Measurements from ENCODE around the gene OMA1.
"Not testable (repeated sequence)": the region's sequence is repeated elsewhere in the genome, so short reads cannot be mapped to it uniquely, and the experiment has no call there.

Gene OMA1

GRCh38 chr1:58548371-58548770 is 1.8 kb upstream of the OMA1 start:
- DNase-seq (ENCODE audit: insufficient read length), result no peak
- TF ChIP-seq TAF1 (IDR thresholded peaks at IDR 0.05; ENCODE audit: borderline replicate concordance, low read depth, low read length) (no peak), POLR2A (IDR thresholded peaks at IDR 0.05; ENCODE audit: low read depth, low read length) (no peak), POLR2AphosphoS5 (IDR thresholded peaks at IDR 0.05; ENCODE audit: low read depth, low read length) (no peak)
- no peak for FAIRE-seq

GRCh38 chr1:58545591-58546519 is 671 bp downstream of the OMA1 start:
- no peak for TF ChIP-seq POLR2A (IDR thresholded peaks at IDR 0.05; ENCODE audit: low read depth, low read length)
- DNase-seq (ENCODE audit: insufficient read length) (peak; percentile 30), FAIRE-seq (no peak)

GRCh38 chr1:58543260-58543659 is 3.3 kb downstream of the OMA1 start:
- FAIRE-seq (no peak), DNase-seq (ENCODE audit: insufficient read length) (no peak)
- TF ChIP-seq TAF1 (IDR thresholded peaks at IDR 0.05; ENCODE audit: borderline replicate concordance, low read depth, low read length) (no peak), POLR2A (IDR thresholded peaks at IDR 0.05; ENCODE audit: low read depth, low read length) (no peak), POLR2AphosphoS5 (IDR thresholded peaks at IDR 0.05; ENCODE audit: low read depth, low read length) (no peak)

GRCh38 chr1:58539553-58539952 is 7.0 kb downstream of the OMA1 start:
- no peak for TF ChIP-seq POLR2AphosphoS5 (IDR thresholded peaks at IDR 0.05; ENCODE audit: low read depth, low read length)
- TF ChIP-seq TAF1 (IDR thresholded peaks at IDR 0.05; ENCODE audit: borderline replicate concordance, low read depth, low read length), result no peak
- TF ChIP-seq POLR2A (IDR thresholded peaks at IDR 0.05; ENCODE audit: low read depth, low read length), result no peak
- DNase-seq (ENCODE audit: insufficient read length) (no peak), FAIRE-seq (no peak)

GRCh38 chr1:58538821-58539220 is 7.7 kb downstream of the OMA1 start:
- no peak for FAIRE-seq
- TF ChIP-seq TAF1 (IDR thresholded peaks at IDR 0.05; ENCODE audit: borderline replicate concordance, low read depth, low read length) (no peak), POLR2A (IDR thresholded peaks at IDR 0.05; ENCODE audit: low read depth, low read length) (no peak), POLR2AphosphoS5 (IDR thresholded peaks at IDR 0.05; ENCODE audit: low read depth, low read length) (no peak)
- no peak for DNase-seq (ENCODE audit: insufficient read length)

GRCh38 chr1:58531842-58532241 is 14.7 kb downstream of the OMA1 start:
- not testable (repeated sequence) for FAIRE-seq; DNase-seq (ENCODE audit: insufficient read length)

GRCh38 chr1:58529284-58529683 is 17.2 kb downstream of the OMA1 start:
- TF ChIP-seq POLR2A (IDR thresholded peaks at IDR 0.05; ENCODE audit: low read depth, low read length) (no peak), TAF1 (IDR thresholded peaks at IDR 0.05; ENCODE audit: borderline replicate concordance, low read depth, low read length) (no peak), POLR2AphosphoS5 (IDR thresholded peaks at IDR 0.05; ENCODE audit: low read depth, low read length) (no peak)
- no peak for DNase-seq (ENCODE audit: insufficient read length)
- FAIRE-seq, result no peak

GRCh38 chr1:58528518-58528917 is 18.0 kb downstream of the OMA1 start:
- TF ChIP-seq TAF1 (IDR thresholded peaks at IDR 0.05; ENCODE audit: borderline replicate concordance, low read depth, low read length) (no peak), POLR2A (IDR thresholded peaks at IDR 0.05; ENCODE audit: low read depth, low read length) (no peak), POLR2AphosphoS5 (IDR thresholded peaks at IDR 0.05; ENCODE audit: low read depth, low read length) (no peak)
- DNase-seq (ENCODE audit: insufficient read length) (no peak), FAIRE-seq (no peak)

GRCh38 chr1:58524353-58524945 is 22.1 kb downstream of the OMA1 start:
- DNase-seq (ENCODE audit: insufficient read length) (no peak), FAIRE-seq (no peak)

GRCh38 chr1:58515794-58516401 is 30.6 kb downstream of the OMA1 start:
- DNase-seq (ENCODE audit: insufficient read length) (no peak), FAIRE-seq (peak; percentile 53)
- no peak for TF ChIP-seq TAF1 (IDR thresholded peaks at IDR 0.05; ENCODE audit: borderline replicate concordance, low read depth, low read length)
- no peak for TF ChIP-seq POLR2A (IDR thresholded peaks at IDR 0.05; ENCODE audit: low read depth, low read length)
- TF ChIP-seq POLR2AphosphoS5 (IDR thresholded peaks at IDR 0.05; ENCODE audit: low read depth, low read length), result no peak

More at GRCh38 chr1:58524353-58524945, 22.1 kb downstream of the OMA1 start:
- TF ChIP-seq POLR2AphosphoS5 (IDR thresholded peaks at IDR 0.05; ENCODE audit: low read depth, low read length) (no peak), TAF1 (IDR thresholded peaks at IDR 0.05; ENCODE audit: borderline replicate concordance, low read depth, low read length) (no peak), POLR2A (IDR thresholded peaks at IDR 0.05; ENCODE audit: low read depth, low read length) (no peak)

- FAIRE-seq, result peak; percentile 14
- no peak for DNase-seq (ENCODE audit: insufficient read length)
- no peak for TF ChIP-seq POLR2AphosphoS5 (IDR thresholded peaks at IDR 0.05; ENCODE audit: low read depth, low read length)
- no peak for TF ChIP-seq TAF1 (IDR thresholded peaks at IDR 0.05; ENCODE audit: borderline replicate concordance, low read depth, low read length)
- no peak for TF ChIP-seq POLR2A (IDR thresholded peaks at IDR 0.05; ENCODE audit: low read depth, low read length)
Measured at GRCh38 chr1:58513956-58514355, 32.6 kb downstream of the OMA1 start.

GRCh38 chr1:58508629-58509028 is 37.9 kb downstream of the OMA1 start:
- TF ChIP-seq TAF1 (IDR thresholded peaks at IDR 0.05; ENCODE audit: borderline replicate concordance, low read depth, low read length), result no peak
- no peak for TF ChIP-seq POLR2A (IDR thresholded peaks at IDR 0.05; ENCODE audit: low read depth, low read length)
- no peak for TF ChIP-seq POLR2AphosphoS5 (IDR thresholded peaks at IDR 0.05; ENCODE audit: low read depth, low read length)
- no peak for DNase-seq (ENCODE audit: insufficient read length)
- no peak for FAIRE-seq
